Vagina (tissue), 2 donors: ENCODE data around the gene TSC22D3.

Experiments used
- CTCF ChIP-seq, 3 experiments: fragments of 450-650 bp in 2 of 3; fragments of 200-600 bp in 1 of 3; sonication (generic) in 1 of 3; IDR thresholded peaks; one replicate each; pipeline ENCODE4 v1.5.1; 2017 to 2019; ENCODE audit warnings: antibody characterized with exemption in 3 of 3, mild to moderate bottlenecking in 2 of 3, moderate library complexity in 2 of 3
- POLR2A ChIP-seq, 2 donors: fragments of 450-650 bp; IDR thresholded peaks; one replicate each; pipeline ENCODE4 v1.6.1; 2017; ENCODE audit warnings: antibody characterized with exemption in 2 of 2, mild to moderate bottlenecking in 2 of 2, moderate library complexity in 2 of 2
- POLR2AphosphoS5 ChIP-seq, 2 donors: sonication (generic); formaldehyde crosslinking; IDR thresholded peaks; one replicate each; pipeline ENCODE4 v1.9.0; 2017; ENCODE audit warnings: antibody characterized with exemption in 2 of 2, mild to moderate bottlenecking in 2 of 2, low read depth in 1 of 2; ENCODE audit not compliant: insufficient read depth in 1 of 2

- TF ChIP-seq CTCF (IDR thresholded peaks at IDR 0.05) (no peak), POLR2AphosphoS5 (IDR thresholded peaks at IDR 0.05; ENCODE audit: insufficient read depth in 1 of 2, low read depth in 1 of 2) (no peak), POLR2A (IDR thresholded peaks at IDR 0.05) (no peak)
These were observed 420 bp downstream of the TSC22D3 start for GRCh38 chrX:107775000-107775733.
